Kidney (tissue), 14 donors: Measurements from ENCODE around the gene MEGF6. TPM values are rescaled to one million over a fixed set of nuclear protein-coding genes. Genes with fewer than 3 reads are reported as not detected.

ENCODE experiments used
- DNase-seq, 5 donors: peaks; one replicate each; pipeline ENCODE4 v3.0.0-alpha.2; 2013 to 2020
- FAIRE-seq: peaks from 2 replicates; lab custom pipeline; 2012; peaks lifted over from hg19 to GRCh38; lab: Jason Lieb, UNC
- H3K27ac ChIP-seq, 2 donors: one replicate each; pipeline ENCODE4 v1.7.0; 2013; ENCODE audit warnings: low read depth in 2 of 2, low read length in 2 of 2, inconsistent platforms in 1 of 2
- H3K27me3 ChIP-seq: one replicate; pipeline ENCODE4 v1.7.1; 2013; ENCODE audit warnings: low read length, inconsistent platforms; ENCODE audit not compliant: control insufficient read depth, insufficient read depth
- H3K36me3 ChIP-seq, 3 donors: one replicate each; pipeline versions ENCODE4 v1.7.0 to v1.7.1; 2013; ENCODE audit warnings: low read length in 3 of 3, control low read depth in 1 of 3, inconsistent platforms in 1 of 3; ENCODE audit not compliant: insufficient read depth in 3 of 3, control insufficient read depth in 2 of 3
- H3K4me1 ChIP-seq, 3 donors: one replicate each; pipeline versions ENCODE4 v1.7.0 to v1.7.1; 2013; ENCODE audit warnings: low read length in 3 of 3, inconsistent platforms in 1 of 3, low read depth in 1 of 3; ENCODE audit not compliant: control insufficient read depth in 2 of 3, insufficient read depth in 2 of 3
- H3K4me3 ChIP-seq, 3 donors: one replicate each; pipeline versions ENCODE4 v1.7.0 to v1.8.1; 2013; ENCODE audit warnings: low read length in 3 of 3, control low read depth in 1 of 3, inconsistent platforms in 1 of 3
- H3K9ac ChIP-seq, 3 donors: one replicate each; pipeline versions ENCODE4 v1.7.0 to v1.7.1; 2013; ENCODE audit warnings: low read length in 3 of 3, control low read depth in 1 of 3, inconsistent platforms in 1 of 3
- H3K9me3 ChIP-seq, 3 donors: one replicate each; pipeline versions ENCODE4 v1.7.0 to v1.7.1; 2013; ENCODE audit warnings: low read length in 3 of 3, control low read depth in 1 of 3, inconsistent platforms in 1 of 3; ENCODE audit not compliant: control insufficient read depth in 2 of 3, insufficient read depth in 1 of 3
- CTCF ChIP-seq: IDR thresholded peaks from 3 replicates; pipeline ENCODE4 v1.5.1; 2012; ENCODE audit warnings: mild to moderate bottlenecking, moderate library complexity, borderline replicate concordance; ENCODE audit not compliant: insufficient read depth; ENCODE audit errors: extremely low read depth
- intact Hi-C: fragments of 100-400 bp; cut with DNase I; formaldehyde crosslinking; loops from one replicate; pipeline ENCODE4 v1.11.1; 2022
- polyA plus RNA-seq: library from polyadenylated mRNA; stranded (reverse); fragments of 350-450 nt; fragmentation: Illumina TruSeq; extraction: RNeasy Lipid Tissue Mini Kit (QIAGEN cat#74804); gene quantifications from one replicate; pipeline ENCODE4 v1.2.3, GENCODE V29; 2014; ENCODE audit warnings: low read depth, low replicate concordance; ENCODE audit not compliant: insufficient read depth
- total RNA-seq: library from RNA; stranded (reverse); fragmentation: NEBNext Ultra II Directional; extraction: Animal tissue kit (Norgen Biotek cat#: 25700); gene quantifications from one replicate; pipeline ENCODE4 v1.2.1, GENCODE V29; 2021
- donor health status: control.
- donor health status: control.
- donor health status: control.
- donor health status: control.
- donor health status: control.
- donor health status: DM: yes; HTN: yes; CAD: no.
- donor health status: Normal renal cell carcinoma (clear cell type).

The MEGF6 gene
- total and polyA plus RNA-seq, 2 donors from 2014 or later: 2.8 to 10.9 TPM

- Histone ChIP-seq H3K36me3 (no peaks in the 10 kb centered on the region), H3K27me3 (no peaks in the 10 kb centered on the region), H3K4me1 (no peaks in the 10 kb centered on the region), H3K4me3 (no peak overlapping the region), H3K9ac (no peak overlapping the region), H3K9me3 (no peaks in the 10 kb centered on the region), H3K27ac (no peak overlapping the region)
- FAIRE-seq: no peak
- TF ChIP-seq CTCF: no peak
- no peak for DNase-seq
- intact Hi-C loops: no loop called here
Observed at GRCh38 chr1:3578433-3578805, 32.9 kb downstream of the MEGF6 start.

- DNase-seq (peak in 1 of 5 donors; percentile 32), FAIRE-seq (no peak)
- TF ChIP-seq CTCF: no peak
- no peaks in the 10 kb centered on the region for H3K27me3 ChIP-seq
- no peak overlapping the region for H3K4me3 ChIP-seq
- intact Hi-C loops: no loop called here
- H3K4me1 ChIP-seq: no peaks in the 10 kb centered on the region
- no peak overlapping the region for H3K9ac ChIP-seq
- H3K27ac ChIP-seq: no peak overlapping the region
- no peaks in the 10 kb centered on the region for H3K9me3 ChIP-seq
- H3K36me3 ChIP-seq: no peaks in the 10 kb centered on the region
Observed at GRCh38 chr1:3577711-3578432, 33.4 kb downstream of the MEGF6 start.

- FAIRE-seq: no peak
Observed at GRCh38 chr1:3577300-3577699, 34.0 kb downstream of the MEGF6 start.

More at GRCh38 chr1:3577300-3577699, 34.0 kb downstream of the MEGF6 start:
- Histone ChIP-seq H3K27ac (no peak overlapping the region), H3K4me1 (no peaks in the 10 kb centered on the region), H3K36me3 (no peaks in the 10 kb centered on the region), H3K9ac (no peak overlapping the region), H3K9me3 (no peaks in the 10 kb centered on the region), H3K4me3 (no peak overlapping the region), H3K27me3 (no peaks in the 10 kb centered on the region)
- TF ChIP-seq CTCF: no peak
- intact Hi-C loops: no loop called here
- peak in 1 of 5 donors; percentile 69 for DNase-seq
